Astrocyte (in vitro differentiated cells and primary cell): ENCODE measurements around the gene EFS. TPM values are rescaled to one million over a fixed set of nuclear protein-coding genes. Genes with fewer than 3 reads are reported as not detected.
A peak's percentile ranks its signal among the peaks of the same experiment; 100 is the strongest.

Experiments
- DNase-seq: peaks from one replicate; pipeline ENCODE4 v3.0.0-alpha.2; 2010; ENCODE audit warnings: low read depth
- FAIRE-seq: peaks from 2 replicates; lab custom pipeline; 2011; peaks lifted over from hg19 to GRCh38; lab: Jason Lieb, UNC
- H2AFZ ChIP-seq: 2 replicates; pipeline ENCODE4 v1.6.0; 2012; ENCODE audit warnings: low read depth, low read length, inconsistent platforms
- H3K27ac ChIP-seq: 2 replicates; pipeline ENCODE4 v1.5.1; 2011; ENCODE audit warnings: low read depth, low read length, inconsistent platforms
- H3K27me3 ChIP-seq: 2 replicates; pipeline ENCODE4 v1.6.0; 2011; ENCODE audit warnings: low read length, inconsistent platforms; ENCODE audit not compliant: insufficient read depth
- H3K36me3 ChIP-seq: 2 replicates; pipeline ENCODE4 v1.5.1; 2011; ENCODE audit warnings: low read length, inconsistent platforms; ENCODE audit not compliant: insufficient read depth
- H3K4me1 ChIP-seq: 2 replicates; pipeline ENCODE4 v1.5.1; 2011; ENCODE audit warnings: low read length, inconsistent platforms; ENCODE audit not compliant: insufficient read depth
- H3K4me2 ChIP-seq: 2 replicates; pipeline ENCODE4 v1.6.0; 2012; ENCODE audit warnings: low read length, inconsistent platforms
- H3K4me3 ChIP-seq: 2 replicates; pipeline ENCODE4 v1.5.1; 2011; ENCODE audit warnings: low read depth, mild to moderate bottlenecking, low read length, inconsistent platforms; ENCODE audit not compliant: insufficient read depth
- H3K79me2 ChIP-seq: 2 replicates; pipeline ENCODE4 v1.6.0; 2012; ENCODE audit warnings: mild to moderate bottlenecking, low read length, inconsistent platforms; ENCODE audit not compliant: insufficient read depth
- H3K9ac ChIP-seq: 2 replicates; pipeline ENCODE4 v1.6.0; 2012; ENCODE audit warnings: mild to moderate bottlenecking, low read length, inconsistent platforms
- H3K9me3 ChIP-seq: 2 replicates; pipeline ENCODE4 v1.5.1; 2012; ENCODE audit warnings: low read depth, mild to moderate bottlenecking, low read length, inconsistent platforms; ENCODE audit not compliant: insufficient read depth
- H4K20me1 ChIP-seq: 2 replicates; pipeline ENCODE4 v1.6.0; 2012; ENCODE audit warnings: low read length, inconsistent platforms; ENCODE audit not compliant: insufficient read depth
- H3K27ac Mint-ChIP-seq: one replicate; pipeline ENCODE4 v1.8.0; 2021; ENCODE audit warnings: mild to moderate bottlenecking, mixed read lengths; ENCODE audit not compliant: unreplicated experiment
- H3K27me3 Mint-ChIP-seq: one replicate; pipeline ENCODE4 v1.8.0; 2021; ENCODE audit warnings: low read depth, mixed read lengths; ENCODE audit not compliant: unreplicated experiment
- H3K36me3 Mint-ChIP-seq: one replicate; pipeline ENCODE4 v1.8.0; 2021; ENCODE audit warnings: low read depth, mixed read lengths; ENCODE audit not compliant: unreplicated experiment
- H3K4me1 Mint-ChIP-seq: one replicate; pipeline ENCODE4 v1.8.0; 2021; ENCODE audit warnings: low read depth, mixed read lengths; ENCODE audit not compliant: unreplicated experiment
- H3K4me3 Mint-ChIP-seq: one replicate; pipeline ENCODE4 v1.8.0; 2021; ENCODE audit warnings: mild to moderate bottlenecking, moderate library complexity, mixed read lengths; ENCODE audit not compliant: unreplicated experiment
- H3K9me3 Mint-ChIP-seq: one replicate; pipeline ENCODE4 v1.8.0; 2021; ENCODE audit warnings: mild to moderate bottlenecking, mixed read lengths; ENCODE audit not compliant: unreplicated experiment
- CTCF ChIP-seq: IDR thresholded peaks from 2 replicates; pipeline ENCODE4 v1.5.1; 2011; ENCODE audit warnings: low read depth, mild to moderate bottlenecking, inconsistent platforms, low read length, moderate library complexity; ENCODE audit not compliant: insufficient read depth
- EZH2 ChIP-seq: IDR thresholded peaks from 2 replicates; pipeline ENCODE4 v1.6.1; 2012; ENCODE audit warnings: mild to moderate bottlenecking, low read length, inconsistent platforms; ENCODE audit not compliant: insufficient read depth
- total RNA-seq: library from RNA; stranded (reverse); gene quantifications from 2 replicates; pipeline ENCODE4 v1.2.1, GENCODE V29; 2021

EFS gene
- total RNA-seq, 1 donor from 2014 or later: 6.5 TPM

GRCh38 chr14:23379366-23380196 lies 14.6 kb upstream of the EFS start:
- H3K4me1 Mint-ChIP-seq: no peaks in the 10 kb centered on the region
- peaks cover 3% of the 10 kb centered on the region for H3K36me3 Mint-ChIP-seq
- Histone ChIP-seq H3K27ac (no peak overlapping the region), H3K4me1 (no peaks in the 10 kb centered on the region), H4K20me1 (no peaks in the 10 kb centered on the region), H3K36me3 (no peaks in the 10 kb centered on the region), H3K4me3 (no peak overlapping the region), H3K4me2 (no peak overlapping the region), H3K9me3 (no peaks in the 10 kb centered on the region), H2AFZ (no peak overlapping the region), H3K9ac (no peak overlapping the region), H3K27me3 (peaks cover 2% of the 10 kb centered on the region), H3K79me2 (no peaks in the 10 kb centered on the region)
- H3K27me3 Mint-ChIP-seq: peaks cover 64% of the 10 kb centered on the region
- DNase-seq (no peak), FAIRE-seq (no peak)
- H3K9me3 Mint-ChIP-seq: no peaks in the 10 kb centered on the region
- no peak overlapping the region for H3K27ac Mint-ChIP-seq
- no peak for TF ChIP-seq EZH2
- TF ChIP-seq CTCF: peak; percentile 62
- no peak overlapping the region for H3K4me3 Mint-ChIP-seq

GRCh38 chr14:23378612-23379220 lies 13.7 kb upstream of the EFS start:
- Histone ChIP-seq H3K36me3 (no peaks in the 10 kb centered on the region), H3K79me2 (no peaks in the 10 kb centered on the region), H3K9ac (no peak overlapping the region), H4K20me1 (no peaks in the 10 kb centered on the region), H3K27ac (no peak overlapping the region), H3K4me3 (no peak overlapping the region), H3K9me3 (no peaks in the 10 kb centered on the region), H3K4me2 (no peak overlapping the region), H3K4me1 (no peaks in the 10 kb centered on the region), H3K27me3 (peaks cover 2% of the 10 kb centered on the region), H2AFZ (no peak overlapping the region)
- Mint-ChIP-seq H3K36me3 (peaks cover 3% of the 10 kb centered on the region), H3K27me3 (peaks cover 64% of the 10 kb centered on the region), H3K4me1 (no peaks in the 10 kb centered on the region), H3K27ac (no peak overlapping the region), H3K4me3 (no peak overlapping the region), H3K9me3 (no peaks in the 10 kb centered on the region)
- FAIRE-seq (no peak), DNase-seq (no peak)
- TF ChIP-seq EZH2 (no peak), CTCF (no peak)
